DMS114 treated with DMSO at 0.1 percent for 48 hours (cell line): ENCODE results near the gene GMCL1.
"Not testable (repeated sequence)": the region's sequence is repeated elsewhere in the genome, so short reads cannot be mapped to it uniquely, and the experiment has no call there.

Experiments
- DNase-seq: peaks from one replicate; lab custom pipeline; 2025; ENCODE audit not compliant: unreplicated experiment; lab: John Stamatoyannopoulos, UW

GMCL1 gene

GRCh38 chr2:69847068-69847828 lies 17.8 kb downstream of the GMCL1 start:
- no peak for DNase-seq

GRCh38 chr2:69848186-69848790 lies 18.8 kb downstream of the GMCL1 start:
- DNase-seq, result no peak

GRCh38 chr2:69858261-69858660 lies 28.8 kb downstream of the GMCL1 start:
- DNase-seq, result no peak

GRCh38 chr2:69863298-69863697 lies 33.8 kb downstream of the GMCL1 start:
- no peak for DNase-seq

- DNase-seq, result no peak
Observed at GRCh38 chr2:69888451-69888850, 59.0 kb downstream of the GMCL1 start.

GRCh38 chr2:69889302-69889701 lies 59.8 kb downstream of the GMCL1 start:
- no peak for DNase-seq

- no peak for DNase-seq
Observed at GRCh38 chr2:69890881-69891280, 61.4 kb downstream of the GMCL1 start.

GRCh38 chr2:69892838-69893424 lies 63.5 kb downstream of the GMCL1 start:
- DNase-seq, result not testable (repeated sequence)

- peak; percentile 88 for DNase-seq
Observed at GRCh38 chr2:69893684-69894551, 64.5 kb downstream of the GMCL1 start, which contains the start of gene SNRNP27. TSS of gene SNRNP27 (plus strand) at chr2:69893956. CDS start at chr2:69893985, 29 bp downstream.

GRCh38 chr2:69894737-69895136 lies 65.3 kb downstream of the GMCL1 start:
- not testable (repeated sequence) for DNase-seq

- DNase-seq, result peak; percentile 40
Observed at GRCh38 chr2:69902213-69902922, 72.9 kb downstream of the GMCL1 start.

- DNase-seq, result no peak
Observed at GRCh38 chr2:69907216-69907615, 77.8 kb downstream of the GMCL1 start.

GRCh38 chr2:69911985-69912563 lies 82.6 kb downstream of the GMCL1 start:
- DNase-seq, result peak; percentile 78

GRCh38 chr2:69914164-69914949 lies 84.9 kb downstream of the GMCL1 start:
- peak; percentile 100 for DNase-seq

GRCh38 chr2:69914950-69915945 lies 85.8 kb downstream of the GMCL1 start, which contains the start of gene MXD1:
TSS of gene MXD1 (plus strand) at chr2:69915109. CDS start at chr2:69915331, 222 bp downstream.
- no peak for DNase-seq

GRCh38 chr2:69916106-69916505 lies 86.6 kb downstream of the GMCL1 start:
- DNase-seq, result no peak

GRCh38 chr2:69917852-69918251 lies 88.4 kb downstream of the GMCL1 start:
- no peak for DNase-seq

- no peak for DNase-seq
Observed at GRCh38 chr2:69918401-69918800, 88.9 kb downstream of the GMCL1 start.
